ENCODE data around the gene COQ8A. TPM values are rescaled to one million over a fixed set of nuclear protein-coding genes. Genes with fewer than 3 reads are reported as not detected.

Gene COQ8A
- total and polyA plus RNA-seq, 2 experiments from 2014 or later: 25.2 to 37.4 TPM

- Mint-ChIP-seq H3K9me3 (no peaks in the 10 kb centered on the region; the same call in 2 of the 3 replicates), H3K4me1 (no peaks in the 10 kb centered on the region)
Measured at GRCh38 chr1:226916497-226916896, 23.6 kb upstream of the COQ8A start.

More at GRCh38 chr1:226916497-226916896, 23.6 kb upstream of the COQ8A start:
- no peaks in the 10 kb centered on the region for H3K27me3 ChIP-seq (ENCODE audit: insufficient read depth)
- no peaks in the 10 kb centered on the region for H3K79me2 ChIP-seq (replicated peaks; ENCODE audit: insufficient read depth)
- no peak for ATAC-seq
- no peak overlapping the region for H2AFZ ChIP-seq
- TF ChIP-seq, protein P1, sequence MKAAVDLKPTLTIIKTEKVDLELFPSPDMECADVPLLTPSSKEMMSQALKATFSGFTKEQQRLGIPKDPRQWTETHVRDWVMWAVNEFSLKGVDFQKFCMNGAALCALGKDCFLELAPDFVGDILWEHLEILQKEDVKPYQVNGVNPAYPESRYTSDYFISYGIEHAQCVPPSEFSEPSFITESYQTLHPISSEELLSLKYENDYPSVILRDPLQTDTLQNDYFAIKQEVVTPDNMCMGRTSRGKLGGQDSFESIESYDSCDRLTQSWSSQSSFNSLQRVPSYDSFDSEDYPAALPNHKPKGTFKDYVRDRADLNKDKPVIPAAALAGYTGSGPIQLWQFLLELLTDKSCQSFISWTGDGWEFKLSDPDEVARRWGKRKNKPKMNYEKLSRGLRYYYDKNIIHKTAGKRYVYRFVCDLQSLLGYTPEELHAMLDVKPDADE (IDR thresholded peaks at IDR 0.05): no peak
- no peak for TF ChIP-seq EZH2phosphoT487 (IDR thresholded peaks at IDR 0.05; ENCODE audit: unreplicated experiment)
- TF ChIP-seq, protein P2, sequence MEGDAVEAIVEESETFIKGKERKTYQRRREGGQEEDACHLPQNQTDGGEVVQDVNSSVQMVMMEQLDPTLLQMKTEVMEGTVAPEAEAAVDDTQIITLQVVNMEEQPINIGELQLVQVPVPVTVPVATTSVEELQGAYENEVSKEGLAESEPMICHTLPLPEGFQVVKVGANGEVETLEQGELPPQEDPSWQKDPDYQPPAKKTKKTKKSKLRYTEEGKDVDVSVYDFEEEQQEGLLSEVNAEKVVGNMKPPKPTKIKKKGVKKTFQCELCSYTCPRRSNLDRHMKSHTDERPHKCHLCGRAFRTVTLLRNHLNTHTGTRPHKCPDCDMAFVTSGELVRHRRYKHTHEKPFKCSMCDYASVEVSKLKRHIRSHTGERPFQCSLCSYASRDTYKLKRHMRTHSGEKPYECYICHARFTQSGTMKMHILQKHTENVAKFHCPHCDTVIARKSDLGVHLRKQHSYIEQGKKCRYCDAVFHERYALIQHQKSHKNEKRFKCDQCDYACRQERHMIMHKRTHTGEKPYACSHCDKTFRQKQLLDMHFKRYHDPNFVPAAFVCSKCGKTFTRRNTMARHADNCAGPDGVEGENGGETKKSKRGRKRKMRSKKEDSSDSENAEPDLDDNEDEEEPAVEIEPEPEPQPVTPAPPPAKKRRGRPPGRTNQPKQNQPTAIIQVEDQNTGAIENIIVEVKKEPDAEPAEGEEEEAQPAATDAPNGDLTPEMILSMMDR (conservative IDR thresholded peaks at IDR 0.05; ENCODE audit: low read depth in 2 of 2): no peak
- TF ChIP-seq ZNF462 (CRISPR knock-in tag; IDR thresholded peaks at IDR 0.05): no peak
- TF ChIP-seq ZNF114 (CRISPR knock-in tag; IDR thresholded peaks at IDR 0.05): no peak
- TF ChIP-seq EZH2 (IDR thresholded peaks at IDR 0.05; ENCODE audit: low read depth, unreplicated experiment): no peak
- TF ChIP-seq CREB1 (CRISPR knock-in tag; IDR thresholded peaks at IDR 0.05; ENCODE audit: low read depth): no peak
- TF ChIP-seq POLR2AphosphoS5 (IDR thresholded peaks at IDR 0.05; ENCODE audit: low read depth): no peak
- TF ChIP-seq ZNF331 (CRISPR knock-in tag; IDR thresholded peaks at IDR 0.05; ENCODE audit: low read depth): no peak
- TF ChIP-seq JUNB (IDR thresholded peaks at IDR 0.05; ENCODE audit: unreplicated experiment): no peak
- no peak for TF ChIP-seq REST (IDR thresholded peaks at IDR 0.05; ENCODE audit: unreplicated experiment)
- no peak for TF ChIP-seq STAT1 (IDR thresholded peaks at IDR 0.05; ENCODE audit: unreplicated experiment)
- TF ChIP-seq NANOG (IDR thresholded peaks at IDR 0.05; ENCODE audit: borderline replicate concordance): no peak
- no peaks in the 10 kb centered on the region for H3F3A ChIP-seq (replicated peaks; ENCODE audit: low read depth)
- no peak overlapping the region for H3K4me3 ChIP-seq
- no peaks in the 10 kb centered on the region for H3K9me2 ChIP-seq (ENCODE audit: insufficient read depth)
- Mint-ChIP-seq H3K27me3 (ENCODE audit: insufficient read depth, low read depth, poor library complexity) (peaks cover 6% of the 10 kb centered on the region), H3K27ac (no peak overlapping the region), H3K4me3 (no peak overlapping the region), H3K36me3 (ENCODE audit: low read depth) (no peaks in the 10 kb centered on the region)
- no peak overlapping the region for H3K27ac ChIP-seq (ENCODE audit: low read depth)
- no peak for DNase-seq (ENCODE audit: low spot score)
- peaks cover 5% of the 10 kb centered on the region; the same call in 1 of the 2 replicates for H3K36me3 ChIP-seq (ENCODE audit: insufficient read depth)
- no peaks in the 10 kb centered on the region for H3K4me1 ChIP-seq (ENCODE audit: insufficient read depth)
- H3K4me2 ChIP-seq: no peak overlapping the region
- no peaks in the 10 kb centered on the region for H4K20me1 ChIP-seq (replicated peaks; ENCODE audit: insufficient read depth)
